K562 (cell line): Measurements from ENCODE around the gene PRDX1. TPM values are rescaled to one million over a fixed set of nuclear protein-coding genes. Genes with fewer than 3 reads are reported as not detected.

Experiments used
- MTA3 ChIP-seq: fragments of 450-650 bp; formaldehyde crosslinking; IDR thresholded peaks from 2 replicates; pipeline ENCODE4 v1.6.1; 2017; ENCODE audit warnings: mild to moderate bottlenecking, borderline replicate concordance
- MXI1 ChIP-seq: IDR thresholded peaks from 2 replicates; pipeline ENCODE4 v1.6.1; 2011; ENCODE audit warnings: low read depth, mild to moderate bottlenecking, improper control_type of control experiment, low read length
- MYBL2 ChIP-seq, 2 experiments: fragments of 450-650 bp in 1 of 2; sonication (generic) in 1 of 2; formaldehyde crosslinking in 1 of 2; IDR thresholded peaks; 2 replicates each; pipeline versions ENCODE4 v1.6.1 to v1.8.1; 2017 to 2022; ENCODE audit warnings: borderline replicate concordance in 1 of 2, inconsistent platforms in 1 of 2, low read depth in 1 of 2, mild to moderate bottlenecking in 1 of 2, missing genetic modification reagents in 1 of 2, moderate library complexity in 1 of 2
- SMAD3 ChIP-seq: fragments of 450-650 bp; formaldehyde crosslinking; conservative IDR thresholded peaks from 2 replicates; pipeline ENCODE4 v1.4.0; 2020; ENCODE audit warnings: mild to moderate bottlenecking
- SRSF7 ChIP-seq: fragments of 200-400 bp; formaldehyde crosslinking; optimal IDR thresholded peaks from 2 replicates; pipeline ENCODE3; 2017; ENCODE audit warnings: mild to moderate bottlenecking, low read depth, low read length
- XRCC3 ChIP-seq: fragments of 450-650 bp; IDR thresholded peaks from 2 replicates; pipeline ENCODE4 v1.6.1; 2017; ENCODE audit warnings: mild to moderate bottlenecking, moderate library complexity
- ZNF347 ChIP-seq: fragments of 450-650 bp; formaldehyde crosslinking; IDR thresholded peaks from 2 replicates; pipeline ENCODE4 v1.4.0; 2020; ENCODE audit warnings: low read depth, mild to moderate bottlenecking, moderate library complexity
- ZNF77 ChIP-seq: fragments of 250-450 bp; sonication (Bioruptor Pico); IDR thresholded peaks from 2 replicates; pipeline ENCODE4 v1.5.0; 2020
- ZSCAN29 ChIP-seq: fragments of 450-650 bp; IDR thresholded peaks from 2 replicates; pipeline ENCODE4 v1.6.1; 2017
- polyA plus RNA-seq, 8 experiments: library from polyadenylated mRNA; depleted of rRNA in 4 of 8; stranded (reverse) in 5 of 8; unstranded in 3 of 8; fragments of >200 nt; fragmentation: Nextera tagmentation in 2 of 8; fragmentation: Illumina TruSeq in 1 of 8; extraction: Ambion mirVana in 2 of 8; extraction: Trizol in 1 of 8; gene quantifications; 2 replicates each; pipeline versions ENCODE4 v1.2.1 to v1.2.3, GENCODE V29; 2011 to 2014; ENCODE audit warnings: inconsistent platforms in 1 of 8, missing spikeins in 1 of 8
- total RNA-seq, 7 experiments: library from RNA; depleted of rRNA in 6 of 7; stranded (reverse); fragments of >200 nt in 6 of 7; fragmentation: Illumina TruSeq in 2 of 7; extraction: Trizol in 2 of 7; gene quantifications; 2 replicates each; pipeline versions ENCODE4 v1.2.1 to v1.2.3, GENCODE V29; 2011 to 2021; ENCODE audit warnings: low replicate concordance in 1 of 7
- TF ChIP-seq, protein P1 (sequence below), 2 experiments: fragments of 450-650 bp; IDR thresholded peaks; 2 replicates each; pipeline ENCODE4 v1.6.1; 2018; ENCODE audit warnings: mild to moderate bottlenecking in 2 of 2, low read depth in 1 of 2; ENCODE audit not compliant: partially characterized antibody in 2 of 2
- TF ChIP-seq, protein P2 (sequence below): sonication (generic); formaldehyde crosslinking; IDR thresholded peaks from 2 replicates; pipeline ENCODE4 v1.8.0; 2022; ENCODE audit warnings: mild to moderate bottlenecking, missing genetic modification reagents
- TF ChIP-seq, protein P3 (sequence below): fragments of 450-650 bp; formaldehyde crosslinking; IDR thresholded peaks from 2 replicates; pipeline ENCODE4 v1.4.0; 2020; ENCODE audit warnings: mild to moderate bottlenecking, mixed read lengths
- TF ChIP-seq, protein P4 (sequence below): fragments of 450-650 bp; IDR thresholded peaks from 2 replicates; pipeline ENCODE4 v1.7.0; 2016; ENCODE audit warnings: borderline replicate concordance
- TF ChIP-seq, protein P5 (sequence below), 2 experiments: fragments of 450-650 bp in 1 of 2; sonication (generic) in 1 of 2; formaldehyde crosslinking in 1 of 2; IDR thresholded peaks in 1 of 2; conservative IDR thresholded peaks in 1 of 2; 2 replicates each; pipeline versions ENCODE4 v1.6.1 to v1.8.1; 2016 to 2023; ENCODE audit warnings: mild to moderate bottlenecking in 2 of 2, moderate library complexity in 2 of 2, inconsistent platforms in 1 of 2, missing genetic modification reagents in 1 of 2

Gene PRDX1
- total and polyA plus RNA-seq, 9 of the 15 experiments (the other 6 are each of a cell fraction or from before 2014, with no cell fraction given) = 748 to 2,388 (median 1,045) TPM

DNA sequence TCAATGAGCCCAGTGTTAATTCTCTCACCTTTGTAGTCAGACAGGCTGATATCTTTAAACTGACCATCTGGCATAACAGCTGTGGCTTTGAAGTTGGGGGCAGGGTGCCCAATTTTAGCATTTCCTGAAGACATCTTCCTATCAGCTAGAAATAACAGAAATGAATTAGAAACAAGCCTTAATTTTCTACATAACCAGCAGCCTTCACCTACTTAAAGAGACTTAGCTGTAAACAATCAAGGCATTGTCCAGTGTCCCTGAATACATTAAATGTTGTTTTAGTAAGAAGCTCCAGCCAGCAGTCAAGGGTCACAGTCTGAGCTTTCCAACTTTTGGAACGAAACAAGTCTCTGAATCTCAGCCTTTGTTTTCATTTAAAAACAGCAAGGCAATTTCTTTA, 2.8 kb downstream of the PRDX1 start (continued):
- TF ChIP-seq, protein P1, sequence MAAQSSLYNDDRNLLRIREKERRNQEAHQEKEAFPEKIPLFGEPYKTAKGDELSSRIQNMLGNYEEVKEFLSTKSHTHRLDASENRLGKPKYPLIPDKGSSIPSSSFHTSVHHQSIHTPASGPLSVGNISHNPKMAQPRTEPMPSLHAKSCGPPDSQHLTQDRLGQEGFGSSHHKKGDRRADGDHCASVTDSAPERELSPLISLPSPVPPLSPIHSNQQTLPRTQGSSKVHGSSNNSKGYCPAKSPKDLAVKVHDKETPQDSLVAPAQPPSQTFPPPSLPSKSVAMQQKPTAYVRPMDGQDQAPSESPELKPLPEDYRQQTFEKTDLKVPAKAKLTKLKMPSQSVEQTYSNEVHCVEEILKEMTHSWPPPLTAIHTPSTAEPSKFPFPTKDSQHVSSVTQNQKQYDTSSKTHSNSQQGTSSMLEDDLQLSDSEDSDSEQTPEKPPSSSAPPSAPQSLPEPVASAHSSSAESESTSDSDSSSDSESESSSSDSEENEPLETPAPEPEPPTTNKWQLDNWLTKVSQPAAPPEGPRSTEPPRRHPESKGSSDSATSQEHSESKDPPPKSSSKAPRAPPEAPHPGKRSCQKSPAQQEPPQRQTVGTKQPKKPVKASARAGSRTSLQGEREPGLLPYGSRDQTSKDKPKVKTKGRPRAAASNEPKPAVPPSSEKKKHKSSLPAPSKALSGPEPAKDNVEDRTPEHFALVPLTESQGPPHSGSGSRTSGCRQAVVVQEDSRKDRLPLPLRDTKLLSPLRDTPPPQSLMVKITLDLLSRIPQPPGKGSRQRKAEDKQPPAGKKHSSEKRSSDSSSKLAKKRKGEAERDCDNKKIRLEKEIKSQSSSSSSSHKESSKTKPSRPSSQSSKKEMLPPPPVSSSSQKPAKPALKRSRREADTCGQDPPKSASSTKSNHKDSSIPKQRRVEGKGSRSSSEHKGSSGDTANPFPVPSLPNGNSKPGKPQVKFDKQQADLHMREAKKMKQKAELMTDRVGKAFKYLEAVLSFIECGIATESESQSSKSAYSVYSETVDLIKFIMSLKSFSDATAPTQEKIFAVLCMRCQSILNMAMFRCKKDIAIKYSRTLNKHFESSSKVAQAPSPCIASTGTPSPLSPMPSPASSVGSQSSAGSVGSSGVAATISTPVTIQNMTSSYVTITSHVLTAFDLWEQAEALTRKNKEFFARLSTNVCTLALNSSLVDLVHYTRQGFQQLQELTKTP (IDR thresholded peaks at IDR 0.05; ENCODE audit: low read depth in 1 of 2, partially characterized antibody in 2 of 2) = no peak
- TF ChIP-seq XRCC3 (no peak), SMAD3 (no peak), MTA3 (no peak), MYBL2 (IDR thresholded peaks at IDR 0.05; ENCODE audit: low read depth) (no peak), MYBL2 (CRISPR knock-in tag; IDR thresholded peaks at IDR 0.05; ENCODE audit: borderline replicate concordance) (no peak), SRSF7 (no peak), MXI1 (no peak), ZNF77 (CRISPR knock-in tag) (no peak), ZSCAN29 (no peak), ZNF347 (CRISPR knock-in tag) (no peak)
- TF ChIP-seq, protein P2, sequence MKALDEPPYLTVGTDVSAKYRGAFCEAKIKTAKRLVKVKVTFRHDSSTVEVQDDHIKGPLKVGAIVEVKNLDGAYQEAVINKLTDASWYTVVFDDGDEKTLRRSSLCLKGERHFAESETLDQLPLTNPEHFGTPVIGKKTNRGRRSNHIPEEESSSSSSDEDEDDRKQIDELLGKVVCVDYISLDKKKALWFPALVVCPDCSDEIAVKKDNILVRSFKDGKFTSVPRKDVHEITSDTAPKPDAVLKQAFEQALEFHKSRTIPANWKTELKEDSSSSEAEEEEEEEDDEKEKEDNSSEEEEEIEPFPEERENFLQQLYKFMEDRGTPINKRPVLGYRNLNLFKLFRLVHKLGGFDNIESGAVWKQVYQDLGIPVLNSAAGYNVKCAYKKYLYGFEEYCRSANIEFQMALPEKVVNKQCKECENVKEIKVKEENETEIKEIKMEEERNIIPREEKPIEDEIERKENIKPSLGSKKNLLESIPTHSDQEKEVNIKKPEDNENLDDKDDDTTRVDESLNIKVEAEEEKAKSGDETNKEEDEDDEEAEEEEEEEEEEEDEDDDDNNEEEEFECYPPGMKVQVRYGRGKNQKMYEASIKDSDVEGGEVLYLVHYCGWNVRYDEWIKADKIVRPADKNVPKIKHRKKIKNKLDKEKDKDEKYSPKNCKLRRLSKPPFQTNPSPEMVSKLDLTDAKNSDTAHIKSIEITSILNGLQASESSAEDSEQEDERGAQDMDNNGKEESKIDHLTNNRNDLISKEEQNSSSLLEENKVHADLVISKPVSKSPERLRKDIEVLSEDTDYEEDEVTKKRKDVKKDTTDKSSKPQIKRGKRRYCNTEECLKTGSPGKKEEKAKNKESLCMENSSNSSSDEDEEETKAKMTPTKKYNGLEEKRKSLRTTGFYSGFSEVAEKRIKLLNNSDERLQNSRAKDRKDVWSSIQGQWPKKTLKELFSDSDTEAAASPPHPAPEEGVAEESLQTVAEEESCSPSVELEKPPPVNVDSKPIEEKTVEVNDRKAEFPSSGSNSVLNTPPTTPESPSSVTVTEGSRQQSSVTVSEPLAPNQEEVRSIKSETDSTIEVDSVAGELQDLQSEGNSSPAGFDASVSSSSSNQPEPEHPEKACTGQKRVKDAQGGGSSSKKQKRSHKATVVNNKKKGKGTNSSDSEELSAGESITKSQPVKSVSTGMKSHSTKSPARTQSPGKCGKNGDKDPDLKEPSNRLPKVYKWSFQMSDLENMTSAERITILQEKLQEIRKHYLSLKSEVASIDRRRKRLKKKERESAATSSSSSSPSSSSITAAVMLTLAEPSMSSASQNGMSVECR (CRISPR knock-in tag) = no peak
- TF ChIP-seq, protein P3, sequence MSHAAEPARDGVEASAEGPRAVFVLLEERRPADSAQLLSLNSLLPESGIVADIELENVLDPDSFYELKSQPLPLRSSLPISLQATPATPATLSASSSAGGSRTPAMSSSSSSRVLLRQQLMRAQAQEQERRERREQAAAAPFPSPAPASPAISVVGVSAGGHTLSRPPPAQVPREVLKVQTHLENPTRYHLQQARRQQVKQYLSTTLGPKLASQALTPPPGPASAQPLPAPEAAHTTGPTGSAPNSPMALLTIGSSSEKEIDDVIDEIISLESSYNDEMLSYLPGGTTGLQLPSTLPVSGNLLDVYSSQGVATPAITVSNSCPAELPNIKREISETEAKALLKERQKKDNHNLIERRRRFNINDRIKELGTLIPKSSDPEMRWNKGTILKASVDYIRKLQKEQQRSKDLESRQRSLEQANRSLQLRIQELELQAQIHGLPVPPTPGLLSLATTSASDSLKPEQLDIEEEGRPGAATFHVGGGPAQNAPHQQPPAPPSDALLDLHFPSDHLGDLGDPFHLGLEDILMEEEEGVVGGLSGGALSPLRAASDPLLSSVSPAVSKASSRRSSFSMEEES (CRISPR knock-in tag) = no peak
- TF ChIP-seq, protein P4, sequence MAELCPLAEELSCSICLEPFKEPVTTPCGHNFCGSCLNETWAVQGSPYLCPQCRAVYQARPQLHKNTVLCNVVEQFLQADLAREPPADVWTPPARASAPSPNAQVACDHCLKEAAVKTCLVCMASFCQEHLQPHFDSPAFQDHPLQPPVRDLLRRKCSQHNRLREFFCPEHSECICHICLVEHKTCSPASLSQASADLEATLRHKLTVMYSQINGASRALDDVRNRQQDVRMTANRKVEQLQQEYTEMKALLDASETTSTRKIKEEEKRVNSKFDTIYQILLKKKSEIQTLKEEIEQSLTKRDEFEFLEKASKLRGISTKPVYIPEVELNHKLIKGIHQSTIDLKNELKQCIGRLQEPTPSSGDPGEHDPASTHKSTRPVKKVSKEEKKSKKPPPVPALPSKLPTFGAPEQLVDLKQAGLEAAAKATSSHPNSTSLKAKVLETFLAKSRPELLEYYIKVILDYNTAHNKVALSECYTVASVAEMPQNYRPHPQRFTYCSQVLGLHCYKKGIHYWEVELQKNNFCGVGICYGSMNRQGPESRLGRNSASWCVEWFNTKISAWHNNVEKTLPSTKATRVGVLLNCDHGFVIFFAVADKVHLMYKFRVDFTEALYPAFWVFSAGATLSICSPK = no peak
- TF ChIP-seq, protein P5, sequence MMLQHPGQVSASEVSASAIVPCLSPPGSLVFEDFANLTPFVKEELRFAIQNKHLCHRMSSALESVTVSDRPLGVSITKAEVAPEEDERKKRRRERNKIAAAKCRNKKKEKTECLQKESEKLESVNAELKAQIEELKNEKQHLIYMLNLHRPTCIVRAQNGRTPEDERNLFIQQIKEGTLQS (IDR thresholded peaks at IDR 0.05) = no peak
- TF ChIP-seq, protein P5 (CRISPR knock-in tag; conservative IDR thresholded peaks at IDR 0.05) = no peak
